GM08714 (cell line): ENCODE results near the gene DGLUCY.
"Not testable (repeated sequence)": the region's sequence is repeated elsewhere in the genome, so short reads cannot be mapped to it uniquely, and the experiment has no call there.

Experiments
- H3K4me3 ChIP-seq: fragments of 200-500 bp; sonication (Bioruptor generic); 2 replicates; pipeline ENCODE4 v1.5.1; 2014; ENCODE audit warnings: mild to moderate bottlenecking, low read length, inconsistent platforms
- ZNF274 ChIP-seq: IDR thresholded peaks from 2 replicates; pipeline ENCODE4 v1.6.1; 2012; ENCODE audit warnings: mild to moderate bottlenecking, low read depth, low read length

The DGLUCY gene

DNA sequence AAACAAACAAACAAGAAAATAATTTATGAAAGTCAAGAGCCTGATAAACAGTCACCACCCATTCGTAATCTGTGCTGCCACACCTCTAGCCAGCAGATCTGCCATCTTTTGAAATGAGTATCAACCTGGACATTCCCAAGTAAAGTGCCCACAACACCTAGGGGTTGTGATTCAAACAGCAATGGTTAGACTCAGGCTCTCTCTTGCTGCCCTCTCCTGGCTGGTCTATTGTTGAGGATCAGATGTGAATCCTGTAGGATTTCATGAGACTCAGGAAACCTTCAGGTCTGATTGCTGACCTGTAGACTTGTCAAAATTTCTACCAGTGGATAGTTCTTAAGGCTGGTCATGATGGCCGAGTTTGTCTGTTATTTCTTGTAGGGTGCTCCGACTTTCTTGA lies 26.8 kb downstream of the DGLUCY start:
- no peak for TF ChIP-seq ZNF274
- no peak overlapping the region for H3K4me3 ChIP-seq

DNA sequence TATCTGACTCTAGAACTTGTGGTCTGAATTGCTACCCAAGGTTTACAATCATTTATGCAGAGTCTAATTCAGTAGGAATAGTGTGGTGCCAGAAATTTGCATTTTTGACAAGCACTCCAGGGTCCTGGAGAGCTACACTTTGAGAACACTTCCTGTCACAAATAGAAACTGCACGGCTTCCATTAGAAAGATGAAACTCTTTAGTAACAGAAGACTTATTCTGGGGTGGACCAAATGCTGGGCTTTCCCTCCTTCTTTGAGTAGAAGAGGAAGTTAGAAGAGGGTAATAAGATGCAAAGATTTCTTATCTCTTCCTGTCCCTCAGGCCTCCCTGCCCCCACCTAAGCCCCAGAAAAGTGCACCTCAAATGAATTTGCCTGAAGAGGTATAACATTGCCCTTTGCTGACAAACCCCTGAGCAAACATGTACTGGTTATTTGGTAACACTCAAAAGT lies 28.4 kb downstream of the DGLUCY start:
- no peak overlapping the region; the same call in 1 of the 2 replicates for H3K4me3 ChIP-seq
- no peak for TF ChIP-seq ZNF274

DNA sequence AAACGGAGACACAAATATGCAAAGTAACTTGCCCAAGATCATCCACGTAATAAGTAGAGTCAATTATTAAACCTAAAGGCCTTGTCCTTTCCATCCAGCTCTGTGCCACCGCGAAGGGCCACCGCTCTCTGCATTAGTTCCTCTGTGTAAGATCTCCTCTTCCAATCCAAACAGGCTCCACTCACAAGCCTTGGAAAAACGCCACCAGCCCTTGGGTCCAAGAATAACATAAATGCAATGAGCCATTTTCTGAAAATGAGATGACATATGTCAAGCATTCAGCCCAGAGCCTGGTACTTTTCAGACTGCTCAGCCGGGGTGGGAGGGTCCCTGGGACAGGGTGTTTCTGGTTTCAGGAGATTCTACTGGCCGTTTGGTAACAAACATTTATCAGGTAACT lies 30.0 kb downstream of the DGLUCY start:
- TF ChIP-seq ZNF274: no peak
- H3K4me3 ChIP-seq: no peak overlapping the region

DNA sequence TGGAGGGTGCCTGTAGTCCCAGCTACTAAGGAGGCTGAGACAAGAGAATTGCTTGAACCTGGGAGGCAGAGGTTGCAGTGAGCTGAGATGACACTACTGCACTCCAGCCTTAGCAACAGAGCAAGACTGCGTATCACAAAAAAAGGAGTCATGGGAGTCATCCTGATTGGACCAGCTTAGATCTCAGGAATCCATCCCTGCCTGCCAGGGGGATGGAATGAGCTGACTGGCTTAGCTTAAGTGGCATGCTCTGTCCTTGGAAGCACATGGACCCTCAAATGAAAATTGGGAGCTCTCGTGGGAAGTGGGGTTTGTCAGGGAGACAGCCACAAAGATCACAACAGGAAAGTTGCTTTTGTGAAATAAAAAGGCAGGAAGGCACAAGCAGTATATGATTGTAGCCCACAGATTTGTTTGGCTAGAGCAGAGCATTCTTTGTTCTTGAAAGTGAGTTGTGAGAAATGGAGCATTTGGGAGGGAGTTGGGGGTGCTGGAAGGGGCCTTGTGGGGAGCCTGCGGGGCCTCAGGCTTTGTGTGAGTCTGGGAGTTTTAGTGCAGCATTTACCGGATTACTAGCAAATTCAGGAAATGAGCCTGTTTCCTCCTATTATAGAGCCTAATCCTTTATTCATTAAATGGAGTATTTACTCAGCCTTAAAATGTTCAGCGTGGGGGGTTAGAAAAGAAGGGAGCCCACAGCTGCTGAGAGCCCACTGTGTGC lies 30.7 kb downstream of the DGLUCY start:
- TF ChIP-seq ZNF274: no peak
- no peak overlapping the region for H3K4me3 ChIP-seq

DNA sequence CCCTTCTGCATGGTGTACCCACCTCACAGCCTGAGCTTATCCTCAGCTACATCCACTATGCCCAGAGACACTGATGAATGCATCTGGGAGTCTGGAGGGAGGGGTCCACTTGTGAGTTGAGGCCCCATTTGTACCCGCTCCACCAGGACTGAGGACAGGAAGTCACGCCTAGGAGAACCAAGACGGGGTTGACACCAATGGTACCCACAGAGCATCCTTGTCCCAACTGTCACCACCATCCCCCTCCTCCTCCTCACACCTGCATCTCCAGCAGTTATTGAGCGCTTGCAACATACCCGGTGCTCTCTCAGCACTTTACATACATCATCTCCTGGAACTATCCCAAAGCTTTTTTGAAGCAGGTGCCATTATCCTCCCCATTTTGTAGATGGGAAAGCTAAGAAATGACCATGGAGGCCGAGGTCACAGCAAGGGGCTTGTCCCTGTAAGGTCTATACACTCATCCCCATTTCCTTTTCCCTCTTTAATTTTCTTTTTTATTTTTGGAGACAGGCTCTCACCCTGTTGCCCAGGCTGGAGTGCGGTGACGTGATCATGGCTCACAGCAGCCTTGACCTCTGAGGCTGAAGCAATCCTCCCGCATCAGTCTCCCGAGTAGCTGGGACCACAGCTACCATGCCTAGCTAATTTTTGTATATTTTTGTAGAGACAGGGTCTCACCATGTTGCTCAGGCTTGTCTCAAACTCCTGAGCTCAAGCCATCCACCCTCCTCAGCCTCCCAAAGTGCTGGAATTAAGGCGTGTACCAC lies 31.7 kb downstream of the DGLUCY start:
- no peak for TF ChIP-seq ZNF274
- no peak overlapping the region for H3K4me3 ChIP-seq

DNA sequence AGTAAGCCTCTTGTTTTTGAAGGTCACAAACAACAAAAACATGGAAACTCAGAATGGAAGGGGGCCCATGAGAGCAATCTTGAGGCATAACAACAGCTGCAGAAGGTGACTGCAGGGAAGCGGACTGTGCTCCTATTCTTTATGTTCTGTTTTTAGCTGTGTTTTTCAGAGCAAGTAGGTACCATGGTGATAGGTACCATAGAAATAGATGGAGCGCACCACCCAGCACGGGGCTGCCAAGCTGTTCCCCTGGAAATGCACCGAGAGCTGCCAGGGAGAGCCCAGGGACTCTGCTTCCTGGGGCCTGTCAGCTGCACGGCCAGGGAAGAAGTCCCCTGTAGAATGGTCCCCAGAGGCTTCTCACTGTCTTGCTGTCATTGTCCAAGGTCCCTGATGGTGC lies 32.8 kb downstream of the DGLUCY start:
- no peak overlapping the region for H3K4me3 ChIP-seq
- TF ChIP-seq ZNF274: no peak

DNA sequence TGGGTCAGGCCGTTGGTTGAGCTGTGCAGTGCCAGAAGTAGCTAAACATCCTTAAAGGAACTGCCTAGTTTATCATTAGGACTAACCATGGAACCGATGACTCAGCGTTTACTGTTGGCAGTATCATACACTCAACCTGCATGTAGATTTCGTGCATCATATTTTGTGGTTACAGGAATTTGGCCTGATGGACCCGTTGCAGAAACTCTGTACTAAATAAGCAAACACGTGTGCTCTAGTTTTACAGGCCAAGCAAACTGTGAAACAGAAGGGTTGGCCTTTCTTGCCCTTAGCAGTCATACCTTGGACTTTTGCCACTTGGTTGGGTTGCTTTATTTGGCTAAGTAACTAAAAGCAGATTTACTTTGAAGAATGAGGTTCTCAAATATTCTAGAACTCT lies 35.6 kb downstream of the DGLUCY start:
- H3K4me3 ChIP-seq: no peak overlapping the region
- TF ChIP-seq ZNF274: no peak

DNA sequence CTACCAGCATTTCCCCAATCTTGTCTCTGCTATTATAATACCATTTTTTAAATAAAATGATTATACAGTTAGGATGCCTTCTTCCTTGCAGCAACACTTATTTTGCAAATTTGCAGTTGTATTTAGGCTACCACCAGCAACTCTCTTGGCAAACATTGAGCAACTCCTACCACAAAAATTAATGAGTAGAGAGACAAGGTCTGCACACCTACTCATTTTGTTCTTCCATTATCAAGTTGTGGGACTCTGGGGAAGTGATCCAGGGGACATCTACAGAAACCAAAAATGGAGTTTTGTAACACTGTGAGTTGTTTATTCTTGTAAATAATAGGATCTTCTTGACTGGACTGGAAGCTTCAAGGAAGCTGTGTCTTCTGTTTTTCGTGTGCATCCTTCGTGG lies 38.6 kb downstream of the DGLUCY start:
- H3K4me3 ChIP-seq: no peak overlapping the region
- TF ChIP-seq ZNF274: no peak

DNA sequence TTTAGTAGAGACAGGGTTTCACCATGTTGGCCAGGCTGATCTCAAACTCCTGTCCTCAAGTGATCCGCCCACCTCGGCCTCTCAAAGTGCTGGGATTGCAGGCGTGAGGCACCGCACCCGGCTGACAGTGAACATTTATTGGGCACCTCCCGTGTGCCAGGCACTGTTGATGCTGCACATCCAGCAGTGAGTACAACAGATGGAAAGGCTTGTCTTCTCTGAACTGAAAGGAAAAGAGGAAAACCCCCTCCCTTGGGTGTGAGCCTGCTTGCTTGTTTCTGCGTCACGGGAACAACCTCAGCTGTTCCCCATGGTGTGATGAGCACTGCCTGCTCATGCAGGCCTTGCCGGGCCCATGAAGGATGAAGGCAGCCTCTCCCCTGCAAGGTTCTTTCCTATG lies 39.5 kb downstream of the DGLUCY start:
- no peak overlapping the region for H3K4me3 ChIP-seq
- no peak for TF ChIP-seq ZNF274

DNA sequence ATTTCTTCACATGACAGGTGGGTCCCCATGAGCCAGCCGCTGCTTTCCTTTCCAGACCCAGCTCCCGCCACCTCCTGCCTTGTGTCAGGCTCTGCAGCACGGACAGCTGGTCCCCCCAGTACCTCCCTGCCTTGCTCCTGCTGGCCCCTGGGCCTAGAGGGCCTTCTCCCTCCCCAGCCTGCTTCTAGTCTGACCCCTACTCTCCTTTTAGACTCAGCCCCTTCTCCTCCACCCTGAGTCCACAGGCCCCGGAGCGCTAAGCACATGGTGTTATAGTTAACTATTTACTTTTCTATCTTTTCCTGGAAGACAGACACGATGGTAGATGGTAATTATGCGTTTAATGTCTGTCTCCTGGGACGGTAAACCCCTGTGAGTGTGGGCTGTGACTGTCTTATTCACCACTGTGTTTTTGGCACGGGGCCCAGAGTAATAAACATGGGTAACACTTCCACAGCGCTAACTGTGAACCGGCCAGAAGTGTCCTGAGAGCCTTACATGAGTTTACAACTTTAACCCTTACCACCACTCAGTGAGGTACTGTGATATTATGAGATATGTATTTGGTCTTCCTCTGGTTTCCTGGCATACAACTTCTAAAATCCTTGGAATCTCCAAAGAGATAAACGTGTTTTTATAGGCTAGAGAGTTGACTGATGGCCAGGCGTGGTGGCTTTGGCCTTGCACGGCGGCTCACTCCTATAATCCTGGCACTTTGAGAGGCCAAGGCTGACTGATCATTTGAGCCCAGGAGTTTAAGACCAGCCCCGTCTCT lies 41.2 kb downstream of the DGLUCY start:
- no peak overlapping the region for H3K4me3 ChIP-seq
- no peak for TF ChIP-seq ZNF274

DNA sequence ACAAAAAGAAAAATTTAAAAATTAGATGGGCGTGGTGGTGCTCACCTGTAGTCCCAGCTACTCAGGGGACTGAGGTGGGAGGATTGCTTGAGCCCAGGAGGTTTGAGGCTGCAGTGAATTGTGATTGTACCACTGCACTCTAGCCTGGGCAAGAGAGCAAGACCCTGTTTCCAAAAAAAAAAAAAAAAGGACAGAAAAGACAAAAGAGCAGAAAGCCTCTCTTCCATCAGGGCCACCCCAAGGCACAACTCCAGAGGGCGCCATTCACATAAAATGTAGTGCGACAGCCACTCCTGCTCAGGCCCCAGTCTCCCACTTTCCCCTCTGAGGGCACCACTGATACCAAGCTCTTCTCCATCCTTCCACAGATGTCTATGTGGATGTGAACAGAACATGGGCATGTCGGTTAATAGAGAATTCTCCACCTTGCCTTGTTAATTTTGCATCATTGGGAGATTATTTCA lies 41.8 kb downstream of the DGLUCY start:
- H3K4me3 ChIP-seq: no peak overlapping the region
- no peak for TF ChIP-seq ZNF274

DNA sequence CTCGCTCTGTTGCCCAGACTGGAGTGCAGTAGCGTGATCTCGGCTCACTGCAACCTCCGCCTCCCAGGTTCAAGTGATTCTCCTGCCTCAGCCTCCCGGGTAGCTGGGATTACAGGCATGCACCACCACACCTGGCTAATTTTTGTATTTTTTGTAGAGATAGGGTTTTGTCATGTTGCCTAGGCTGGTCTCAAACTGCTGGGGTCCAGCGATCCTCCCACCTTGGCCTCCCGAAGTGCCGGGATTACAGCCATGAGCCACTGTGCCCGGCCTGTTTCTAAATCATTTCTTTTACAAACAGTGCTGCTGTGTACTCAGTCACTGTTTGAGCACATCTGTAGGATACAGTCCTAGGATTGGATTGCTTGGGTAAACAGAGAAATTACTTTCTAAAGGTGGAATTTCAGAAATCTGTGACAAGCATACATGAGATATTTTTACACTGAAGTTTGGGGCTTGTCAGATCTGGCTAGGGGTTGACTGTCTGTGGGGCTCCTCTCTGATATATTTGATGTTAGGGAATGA lies 42.3 kb downstream of the DGLUCY start:
- not testable (repeated sequence) for H3K4me3 ChIP-seq

DNA sequence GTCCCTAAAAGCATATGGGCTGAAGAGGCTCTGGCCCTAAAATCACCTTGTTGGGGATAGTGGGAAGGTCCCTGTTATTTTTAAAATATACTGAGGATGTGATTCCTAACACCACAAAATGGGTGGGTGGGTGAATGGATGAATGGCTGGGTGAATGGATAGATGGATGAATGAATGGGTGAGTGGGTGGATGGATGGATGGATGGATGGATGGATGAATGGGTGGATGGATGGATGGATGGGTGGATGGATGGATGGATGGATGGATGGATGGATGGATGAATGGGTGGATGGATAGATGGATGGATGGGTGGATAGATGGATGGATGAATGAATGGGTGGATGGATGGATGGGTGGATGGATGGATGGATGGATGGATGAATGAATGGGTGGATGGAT lies 43.0 kb downstream of the DGLUCY start:
- H3K4me3 ChIP-seq: not testable (repeated sequence)

DNA sequence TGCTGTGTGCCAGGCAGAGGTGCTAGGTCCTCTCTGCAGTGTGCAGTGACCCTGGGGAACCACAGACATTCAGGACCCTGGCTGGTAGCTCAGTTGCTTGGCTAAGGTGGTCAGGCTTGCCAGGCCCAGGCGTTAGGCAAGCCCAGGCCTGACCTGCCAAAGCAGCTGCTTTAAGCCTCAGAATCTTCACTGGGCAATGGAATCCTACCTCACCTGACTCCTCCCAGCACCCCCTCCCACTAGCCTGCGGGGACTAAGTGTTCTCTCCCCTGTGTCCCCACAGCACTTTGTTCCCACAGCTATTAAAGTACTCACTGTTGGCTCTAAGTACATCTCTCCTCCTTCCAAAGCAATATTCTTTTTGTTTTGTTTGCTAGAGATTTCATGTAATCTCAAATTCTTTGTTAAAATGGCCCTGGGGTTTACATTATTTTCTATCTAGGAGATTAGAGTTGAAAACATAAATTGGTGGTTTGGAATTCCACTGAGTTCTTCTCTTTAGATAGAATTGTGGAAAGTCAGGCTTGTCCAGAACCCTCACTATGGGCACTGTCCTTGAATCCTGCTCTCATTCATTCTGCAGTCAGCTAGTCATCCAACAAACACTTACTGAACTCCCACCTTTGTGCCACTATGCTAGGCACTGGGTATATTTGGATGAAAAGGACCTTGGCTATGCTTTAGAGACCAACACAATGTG lies 44.4 kb downstream of the DGLUCY start:
- no peak overlapping the region for H3K4me3 ChIP-seq

More for the DNA sequence above, 44.4 kb downstream of the DGLUCY start:
- no peak for TF ChIP-seq ZNF274
